ENCODE data around the gene PALLD.
"Not testable (repeated sequence)": the region's sequence is repeated elsewhere in the genome, so short reads cannot be mapped to it uniquely, and the experiment has no call there.

The PALLD gene

GRCh38 chr4:168496834-168497233 is at the start of gene PALLD:
PALLD (plus strand) TSS chr4:168497052.
- no peak for DNase-seq

GRCh38 chr4:168449063-168449462 is 47.8 kb upstream of the PALLD start:
- DNase-seq, result not testable (repeated sequence)

GRCh38 chr4:168449719-168450452 is 47.0 kb upstream of the PALLD start:
- DNase-seq, result no peak

- DNase-seq, result no peak
These were observed 45.5 kb upstream of the PALLD start for GRCh38 chr4:168451331-168451730.

- DNase-seq, result no peak
These were observed 45.0 kb upstream of the PALLD start for GRCh38 chr4:168451744-168452390.

GRCh38 chr4:168453146-168453545 is 43.7 kb upstream of the PALLD start:
- DNase-seq, result no peak

GRCh38 chr4:168458256-168458655 is 38.6 kb upstream of the PALLD start:
- not testable (repeated sequence) for DNase-seq

- DNase-seq, result no peak
These were observed 35.0 kb upstream of the PALLD start for GRCh38 chr4:168461821-168462220.

- DNase-seq, result no peak
These were observed 23.9 kb upstream of the PALLD start for GRCh38 chr4:168472920-168473319.

GRCh38 chr4:168474660-168475320 is 22.1 kb upstream of the PALLD start:
- DNase-seq, result no peak

GRCh38 chr4:168475745-168476144 is 21.1 kb upstream of the PALLD start:
- DNase-seq, result no peak

GRCh38 chr4:168478868-168479267 is 18.0 kb upstream of the PALLD start:
- no peak for DNase-seq

GRCh38 chr4:168480931-168481611 is 15.8 kb upstream of the PALLD start:
- peak; percentile 34 for DNase-seq

GRCh38 chr4:168483811-168484210 is 13.0 kb upstream of the PALLD start:
- no peak for DNase-seq

- DNase-seq, result no peak
These were observed 12.2 kb upstream of the PALLD start for GRCh38 chr4:168484626-168485025.

GRCh38 chr4:168485156-168485910 is 11.5 kb upstream of the PALLD start:
- DNase-seq, result no peak

GRCh38 chr4:168486912-168487281 is 10.0 kb upstream of the PALLD start:
- DNase-seq, result no peak

- DNase-seq, result no peak
These were observed 9.4 kb upstream of the PALLD start for GRCh38 chr4:168487282-168488035.

- no peak for DNase-seq
These were observed 8.0 kb upstream of the PALLD start for GRCh38 chr4:168488869-168489274.

- no peak for DNase-seq
These were observed 7.2 kb upstream of the PALLD start for GRCh38 chr4:168489616-168490015.

GRCh38 chr4:168490711-168491110 is 6.1 kb upstream of the PALLD start:
- DNase-seq, result no peak

- no peak for DNase-seq
These were observed 5.3 kb upstream of the PALLD start for GRCh38 chr4:168491563-168491962.
